ENCODE results near the gene CDIP1. TPM values are rescaled to one million over a fixed set of nuclear protein-coding genes. Genes with fewer than 3 reads are reported as not detected.
A peak's percentile ranks its signal among the peaks of the same experiment; 100 is the strongest.

CDIP1 gene
- polyA plus RNA-seq, 4 donors: 21.0 to 31.1 (median 28.3) TPM

GRCh38 chr16:4496305-4496704, 42.3 kb downstream of the CDIP1 start:
- no peak for DNase-seq (ENCODE audit: low read depth in 4 of 4, low spot score in 3 of 4)

GRCh38 chr16:4495766-4496165, 42.8 kb downstream of the CDIP1 start:
- DNase-seq (ENCODE audit: low read depth in 4 of 4, low spot score in 3 of 4): no peak

- DNase-seq (ENCODE audit: low read depth in 4 of 4, low spot score in 3 of 4): no peak
Measured at GRCh38 chr16:4494746-4495490, 43.7 kb downstream of the CDIP1 start.

GRCh38 chr16:4491898-4492297, 46.7 kb downstream of the CDIP1 start:
- DNase-seq (ENCODE audit: low read depth in 4 of 4, low spot score in 3 of 4): no peak

- no peak for DNase-seq (ENCODE audit: low read depth in 4 of 4, low spot score in 3 of 4)
Measured at GRCh38 chr16:4489030-4489429, 49.5 kb downstream of the CDIP1 start.

GRCh38 chr16:4488499-4488967, 50.0 kb downstream of the CDIP1 start:
- DNase-seq (ENCODE audit: low read depth in 4 of 4, low spot score in 3 of 4): peak in 1 of 4 donors; percentile 10

- DNase-seq (ENCODE audit: low read depth in 4 of 4, low spot score in 3 of 4): peak in 1 of 4 donors; percentile 27
Measured at GRCh38 chr16:4487955-4488498, 50.5 kb downstream of the CDIP1 start.

- no peak for DNase-seq (ENCODE audit: low read depth in 4 of 4, low spot score in 3 of 4)
Measured at GRCh38 chr16:4486126-4486893, 52.3 kb downstream of the CDIP1 start.

- no peak for DNase-seq (ENCODE audit: low read depth in 4 of 4, low spot score in 3 of 4)
Measured at GRCh38 chr16:4481963-4482362, 56.6 kb downstream of the CDIP1 start.

- no peak for DNase-seq (ENCODE audit: low read depth in 4 of 4, low spot score in 3 of 4)
Measured at GRCh38 chr16:4481526-4481925, 57.0 kb downstream of the CDIP1 start.

GRCh38 chr16:4477966-4478365, 60.6 kb downstream of the CDIP1 start:
- DNase-seq (ENCODE audit: low read depth in 4 of 4, low spot score in 3 of 4): no peak

- peak; percentile 78 to 82 (median 79) for DNase-seq (ENCODE audit: low read depth in 4 of 4, low spot score in 3 of 4)
Measured at GRCh38 chr16:4475880-4476788, 62.4 kb downstream of the CDIP1 start, which contains the start of gene HMOX2. Gene HMOX2, plus strand, starts transcription at chr16:4476398. Its CDS starts 29,127 bp downstream, at chr16:4505525.

- DNase-seq (ENCODE audit: low read depth in 4 of 4, low spot score in 3 of 4): peak; percentile 77 to 82 (median 80)
Measured at GRCh38 chr16:4474192-4474961, 64.2 kb downstream of the CDIP1 start, which contains the start of gene NMRAL1. Gene NMRAL1, minus strand, starts transcription at chr16:4474625. Its CDS starts 493 bp downstream, at chr16:4474132.

GRCh38 chr16:4472880-4473279, 65.7 kb downstream of the CDIP1 start:
- DNase-seq (ENCODE audit: low read depth in 4 of 4, low spot score in 3 of 4): no peak

GRCh38 chr16:4471869-4472268, 66.7 kb downstream of the CDIP1 start:
- no peak for DNase-seq (ENCODE audit: low read depth in 4 of 4, low spot score in 3 of 4)

- DNase-seq (ENCODE audit: low read depth in 4 of 4, low spot score in 3 of 4): no peak
Measured at GRCh38 chr16:4468972-4469371, 69.6 kb downstream of the CDIP1 start.

GRCh38 chr16:4467916-4468315, 70.7 kb downstream of the CDIP1 start:
- DNase-seq (ENCODE audit: low read depth in 4 of 4, low spot score in 3 of 4): no peak

GRCh38 chr16:4465977-4466779, 72.4 kb downstream of the CDIP1 start:
- no peak for DNase-seq (ENCODE audit: low read depth in 4 of 4, low spot score in 3 of 4)
